GM08714 (cell line): Measurements from ENCODE around the gene NBAS.
"Not testable (repeated sequence)": the region's sequence is repeated elsewhere in the genome, so short reads cannot be mapped to it uniquely, and the experiment has no call there.

Experiments
- H3K4me3 ChIP-seq: fragments of 200-500 bp; sonication (Bioruptor generic); 2 replicates; pipeline ENCODE4 v1.5.1; 2014; ENCODE audit warnings: mild to moderate bottlenecking, low read length, inconsistent platforms
- ZNF274 ChIP-seq: IDR thresholded peaks from 2 replicates; pipeline ENCODE4 v1.6.1; 2012; ENCODE audit warnings: mild to moderate bottlenecking, low read depth, low read length

The NBAS gene

GRCh38 chr2:15538792-15539191 is 22.3 kb downstream of the NBAS start:
- H3K4me3 ChIP-seq: no peak overlapping the region
- no peak for TF ChIP-seq ZNF274

- TF ChIP-seq ZNF274: no peak
- no peak overlapping the region for H3K4me3 ChIP-seq
Observed at GRCh38 chr2:15533860-15534480, 27.2 kb downstream of the NBAS start.

GRCh38 chr2:15532996-15533395 is 28.1 kb downstream of the NBAS start:
- TF ChIP-seq ZNF274: no peak
- no peak overlapping the region for H3K4me3 ChIP-seq

- H3K4me3 ChIP-seq: no peak overlapping the region
- TF ChIP-seq ZNF274: no peak
Observed at GRCh38 chr2:15531095-15531854, 29.9 kb downstream of the NBAS start.

GRCh38 chr2:15527074-15527739 is 33.9 kb downstream of the NBAS start:
- TF ChIP-seq ZNF274: no peak

GRCh38 chr2:15521641-15522181 is 39.4 kb downstream of the NBAS start:
- no peak for TF ChIP-seq ZNF274
- H3K4me3 ChIP-seq: no peak overlapping the region

More at GRCh38 chr2:15527074-15527739, 33.9 kb downstream of the NBAS start:
- H3K4me3 ChIP-seq: no peak overlapping the region

- no peak for TF ChIP-seq ZNF274
- H3K4me3 ChIP-seq: no peak overlapping the region
Observed at GRCh38 chr2:15520346-15520745, 40.8 kb downstream of the NBAS start.

GRCh38 chr2:15518759-15519158 is 42.4 kb downstream of the NBAS start:
- not testable (repeated sequence) for H3K4me3 ChIP-seq

GRCh38 chr2:15517793-15518192 is 43.3 kb downstream of the NBAS start:
- H3K4me3 ChIP-seq: no peak overlapping the region
- TF ChIP-seq ZNF274: no peak

GRCh38 chr2:15511686-15512085 is 49.4 kb downstream of the NBAS start:
- H3K4me3 ChIP-seq: no peak overlapping the region
- no peak for TF ChIP-seq ZNF274

- H3K4me3 ChIP-seq: no peak overlapping the region
- no peak for TF ChIP-seq ZNF274
Observed at GRCh38 chr2:15510552-15510951, 50.6 kb downstream of the NBAS start.

- H3K4me3 ChIP-seq: no peak overlapping the region
- TF ChIP-seq ZNF274: no peak
Observed at GRCh38 chr2:15510131-15510530, 51.0 kb downstream of the NBAS start.

GRCh38 chr2:15507697-15508096 is 53.4 kb downstream of the NBAS start:
- no peak overlapping the region for H3K4me3 ChIP-seq
- TF ChIP-seq ZNF274: no peak

- H3K4me3 ChIP-seq: no peak overlapping the region
- no peak for TF ChIP-seq ZNF274
Observed at GRCh38 chr2:15507061-15507460, 54.1 kb downstream of the NBAS start.
